ENCODE results near the gene CFAP52.

- TF ChIP-seq POLR2AphosphoS5 (IDR thresholded peaks at IDR 0.05; ENCODE audit: low read depth, low read length) (no peak), TAF1 (IDR thresholded peaks at IDR 0.05; ENCODE audit: borderline replicate concordance, insufficient read depth, low read length) (no peak)
Observed at GRCh38 chr17:9669551-9670008, 93.1 kb downstream of the CFAP52 start.

Measured in PFSK-1 (cell line).